KMS-11 (cell line): ENCODE data around the gene STX12.
"Not testable (repeated sequence)": the region's sequence is repeated elsewhere in the genome, so short reads cannot be mapped to it uniquely, and the experiment has no call there.

Source experiments
- H2AFZ ChIP-seq: fragments of 200-600 bp; sonication (generic); 2 replicates; pipeline ENCODE4 v1.6.1; 2016; ENCODE audit warnings: antibody characterized with exemption, mixed run types, low read depth
- H3K27ac ChIP-seq: fragments of 200-600 bp; sonication (generic); 2 replicates; pipeline ENCODE4 v1.6.1; 2016; ENCODE audit warnings: mild to moderate bottlenecking, mixed run types
- H3K27me3 ChIP-seq: fragments of 200-600 bp; sonication (generic); 2 replicates; pipeline ENCODE4 v1.6.1; 2017; ENCODE audit warnings: mild to moderate bottlenecking, low read depth, mixed run types, moderate library complexity; ENCODE audit not compliant: insufficient read depth
- H3K36me3 ChIP-seq: fragments of 200-600 bp; sonication (generic); 2 replicates; pipeline ENCODE4 v1.6.1; 2017; ENCODE audit warnings: mild to moderate bottlenecking, mixed run types; ENCODE audit not compliant: insufficient read depth
- H3K4me1 ChIP-seq: fragments of 200-600 bp; sonication (generic); 2 replicates; pipeline ENCODE4 v1.6.1; 2016; ENCODE audit warnings: mild to moderate bottlenecking, low read depth, mixed run types; ENCODE audit not compliant: poor library complexity, severe bottlenecking
- H3K4me2 ChIP-seq: fragments of 200-600 bp; sonication (generic); 2 replicates; pipeline ENCODE4 v1.7.0; 2016; ENCODE audit warnings: mild to moderate bottlenecking, mixed run types
- H3K4me3 ChIP-seq: fragments of 200-600 bp; sonication (generic); IDR thresholded peaks from 2 replicates; pipeline ENCODE4 v1.6.1; 2017; ENCODE audit warnings: low read depth, low read length, mixed read lengths; ENCODE audit not compliant: insufficient read depth
- H3K79me2 ChIP-seq: fragments of 200-600 bp; sonication (generic); 2 replicates; pipeline ENCODE4 v1.6.1; 2016; ENCODE audit warnings: low read depth, mixed run types; ENCODE audit not compliant: insufficient read depth
- H3K9ac ChIP-seq: fragments of 200-600 bp; sonication (generic); 2 replicates; pipeline ENCODE4 v1.6.1; 2016; ENCODE audit warnings: mild to moderate bottlenecking, mixed run types
- H4K20me1 ChIP-seq: fragments of 200-600 bp; sonication (generic); 2 replicates; pipeline ENCODE4 v1.6.1; 2016; ENCODE audit warnings: mild to moderate bottlenecking, mixed run types; ENCODE audit not compliant: insufficient read depth
- TF ChIP-seq, protein P1 (sequence below): fragments of 200-600 bp; sonication (generic); conservative IDR thresholded peaks from 2 replicates; pipeline ENCODE4 v1.6.1; 2017; ENCODE audit warnings: low read depth, mild to moderate bottlenecking, antibody characterized with exemption, low read length, moderate library complexity, mixed read lengths

The STX12 gene

DNA sequence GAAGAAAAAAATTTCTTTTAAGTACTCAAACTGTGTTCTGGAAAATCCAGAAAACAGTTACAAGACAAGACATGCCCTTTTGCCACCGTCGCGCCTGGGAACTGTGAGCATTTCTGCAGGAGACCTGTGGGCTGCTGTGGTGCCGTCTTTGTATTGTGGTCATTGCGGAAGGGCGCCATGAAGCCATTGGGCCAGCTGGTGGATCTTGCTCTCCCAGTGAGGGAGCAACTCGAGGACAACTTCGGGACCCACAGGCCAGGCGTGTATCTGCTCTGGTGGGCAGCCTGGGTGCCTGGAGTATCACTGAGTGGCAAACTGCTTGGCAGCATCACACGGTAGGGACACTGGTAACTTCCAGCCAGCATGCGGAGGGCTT, 95.5 kb downstream of the STX12 start:
- H3K27ac ChIP-seq = no peak overlapping the region

DNA sequence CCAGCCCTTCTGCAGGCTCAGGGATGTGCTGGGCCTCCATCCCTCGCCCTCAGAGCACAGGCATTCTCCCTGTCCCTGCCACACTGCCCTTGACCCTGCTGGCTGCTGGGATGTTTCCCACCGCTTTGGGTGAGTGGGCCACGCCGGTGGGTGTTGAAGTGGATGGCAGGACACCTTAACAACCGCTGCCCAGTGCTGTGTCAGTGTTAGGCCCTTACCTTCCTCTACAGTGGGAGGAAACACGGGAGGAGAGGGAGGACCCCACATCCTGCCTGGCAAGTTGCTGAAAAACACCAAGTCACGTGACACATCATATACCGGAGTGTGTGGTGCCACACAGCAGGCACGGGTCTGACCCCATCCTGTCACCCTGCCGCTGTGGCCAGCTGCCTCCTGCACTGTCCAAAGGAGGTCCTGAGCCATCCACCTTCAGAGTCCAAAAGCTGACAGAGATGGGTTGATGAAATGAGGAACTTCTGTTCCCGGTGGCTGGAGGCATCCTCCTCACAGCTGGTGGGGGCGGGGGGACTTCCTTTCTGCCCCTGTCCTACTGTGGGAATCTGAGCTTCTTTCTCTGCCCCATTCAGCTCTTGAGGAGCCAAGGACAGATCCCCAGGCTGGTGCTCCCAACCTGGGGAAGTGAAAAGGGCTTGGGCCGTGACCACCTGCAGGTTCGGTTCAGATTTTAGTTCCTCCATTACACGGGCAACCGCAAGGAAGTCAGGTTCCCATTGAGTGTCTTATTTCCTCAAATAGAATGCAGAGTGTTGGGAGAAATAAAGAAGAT, 96.1 kb downstream of the STX12 start:
- H3K79me2 ChIP-seq = peaks cover 12% of the 10 kb centered on the region; the same call in 1 of the 2 replicates
- H2AFZ ChIP-seq = no peak overlapping the region; the same call in 1 of the 2 replicates
- no peak overlapping the region for H3K27ac ChIP-seq
- H3K36me3 ChIP-seq = no peaks in the 10 kb centered on the region
- peaks cover 18% of the 10 kb centered on the region for H3K4me1 ChIP-seq
- TF ChIP-seq, protein P1, sequence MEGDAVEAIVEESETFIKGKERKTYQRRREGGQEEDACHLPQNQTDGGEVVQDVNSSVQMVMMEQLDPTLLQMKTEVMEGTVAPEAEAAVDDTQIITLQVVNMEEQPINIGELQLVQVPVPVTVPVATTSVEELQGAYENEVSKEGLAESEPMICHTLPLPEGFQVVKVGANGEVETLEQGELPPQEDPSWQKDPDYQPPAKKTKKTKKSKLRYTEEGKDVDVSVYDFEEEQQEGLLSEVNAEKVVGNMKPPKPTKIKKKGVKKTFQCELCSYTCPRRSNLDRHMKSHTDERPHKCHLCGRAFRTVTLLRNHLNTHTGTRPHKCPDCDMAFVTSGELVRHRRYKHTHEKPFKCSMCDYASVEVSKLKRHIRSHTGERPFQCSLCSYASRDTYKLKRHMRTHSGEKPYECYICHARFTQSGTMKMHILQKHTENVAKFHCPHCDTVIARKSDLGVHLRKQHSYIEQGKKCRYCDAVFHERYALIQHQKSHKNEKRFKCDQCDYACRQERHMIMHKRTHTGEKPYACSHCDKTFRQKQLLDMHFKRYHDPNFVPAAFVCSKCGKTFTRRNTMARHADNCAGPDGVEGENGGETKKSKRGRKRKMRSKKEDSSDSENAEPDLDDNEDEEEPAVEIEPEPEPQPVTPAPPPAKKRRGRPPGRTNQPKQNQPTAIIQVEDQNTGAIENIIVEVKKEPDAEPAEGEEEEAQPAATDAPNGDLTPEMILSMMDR = no peak
- H3K9ac ChIP-seq = no peak overlapping the region
- no peaks in the 10 kb centered on the region for H4K20me1 ChIP-seq
- H3K27me3 ChIP-seq = no peaks in the 10 kb centered on the region
- no peak overlapping the region for H3K4me3 ChIP-seq
- no peak overlapping the region for H3K4me2 ChIP-seq

More for the DNA sequence above, 95.5 kb downstream of the STX12 start:
- no peak overlapping the region for H2AFZ ChIP-seq
- H3K4me3 ChIP-seq = no peak overlapping the region
- H3K36me3 ChIP-seq = no peaks in the 10 kb centered on the region
- H3K79me2 ChIP-seq = peaks cover 6% of the 10 kb centered on the region; the same call in 1 of the 2 replicates
- H3K4me2 ChIP-seq = no peak overlapping the region
- no peaks in the 10 kb centered on the region for H3K27me3 ChIP-seq
- H3K9ac ChIP-seq = no peak overlapping the region
- H4K20me1 ChIP-seq = no peaks in the 10 kb centered on the region
- TF ChIP-seq, protein P1 = no peak
- H3K4me1 ChIP-seq = peaks cover 15% of the 10 kb centered on the region

DNA sequence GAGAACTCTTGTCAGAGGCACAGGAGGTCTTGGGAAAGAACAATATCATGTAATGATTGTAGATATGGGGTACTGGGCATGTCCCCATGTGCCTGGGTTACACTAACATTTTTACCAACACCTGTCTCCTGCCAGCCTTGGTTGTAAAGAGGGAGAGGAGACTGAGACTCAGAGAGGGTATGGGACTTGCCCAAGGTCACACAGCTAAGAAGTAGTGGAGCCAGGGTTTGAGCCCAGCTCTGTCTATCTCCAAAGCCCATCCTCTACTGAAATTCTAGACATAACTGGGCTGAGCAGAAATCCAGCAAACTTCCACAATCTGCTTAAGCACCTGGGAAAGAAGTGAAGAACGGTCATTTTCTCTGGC, 96.7 kb downstream of the STX12 start:
- H3K27me3 ChIP-seq = no peaks in the 10 kb centered on the region
- peaks cover 17% of the 10 kb centered on the region; the same call in 1 of the 2 replicates for H3K79me2 ChIP-seq
- no peak overlapping the region for H3K9ac ChIP-seq
- no peak overlapping the region for H2AFZ ChIP-seq
- no peak overlapping the region for H3K27ac ChIP-seq
- H4K20me1 ChIP-seq = no peaks in the 10 kb centered on the region
- no peaks in the 10 kb centered on the region for H3K36me3 ChIP-seq
- H3K4me2 ChIP-seq = no peak overlapping the region
- H3K4me1 ChIP-seq = peaks cover 19% of the 10 kb centered on the region
- H3K4me3 ChIP-seq = no peak overlapping the region
- TF ChIP-seq, protein P1 = no peak

DNA sequence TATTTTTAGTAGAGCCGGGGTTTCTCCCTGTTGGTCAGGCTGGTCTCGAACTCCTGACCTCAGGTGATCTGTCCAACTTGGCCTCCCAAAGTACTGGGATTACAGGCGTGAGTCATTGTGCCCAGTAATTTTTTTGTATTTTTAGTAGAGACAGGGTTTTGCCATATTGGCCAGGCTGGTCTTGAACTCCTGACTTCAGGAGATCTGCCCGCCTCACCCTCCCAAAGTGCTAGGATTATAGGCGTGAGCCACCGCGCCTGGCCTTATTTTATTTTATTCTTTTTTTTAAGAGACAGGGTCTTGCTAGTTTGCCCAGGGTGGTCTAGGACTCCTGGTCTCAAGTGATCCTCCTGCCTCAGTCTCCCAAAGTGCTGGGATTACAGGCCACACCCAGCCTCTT, 98.1 kb downstream of the STX12 start:
- H3K36me3 ChIP-seq, H2AFZ ChIP-seq, H3K4me2 ChIP-seq, H4K20me1 ChIP-seq, H3K27me3 ChIP-seq, H3K4me3 ChIP-seq, H3K9ac ChIP-seq, H3K27ac ChIP-seq: not testable (repeated sequence)
- Histone ChIP-seq H3K4me1 (peaks cover 33% of the 10 kb centered on the region), H3K79me2 (peaks cover 19% of the 10 kb centered on the region; the same call in 1 of the 2 replicates)
